Measurements from ENCODE around the gene OPCML. TPM values are rescaled to one million over a fixed set of nuclear protein-coding genes. Genes with fewer than 3 reads are reported as not detected.

OPCML gene
- total RNA-seq, 2 donors from 2014 or later, result under 0.01 TPM; not detected in 1

DNA sequence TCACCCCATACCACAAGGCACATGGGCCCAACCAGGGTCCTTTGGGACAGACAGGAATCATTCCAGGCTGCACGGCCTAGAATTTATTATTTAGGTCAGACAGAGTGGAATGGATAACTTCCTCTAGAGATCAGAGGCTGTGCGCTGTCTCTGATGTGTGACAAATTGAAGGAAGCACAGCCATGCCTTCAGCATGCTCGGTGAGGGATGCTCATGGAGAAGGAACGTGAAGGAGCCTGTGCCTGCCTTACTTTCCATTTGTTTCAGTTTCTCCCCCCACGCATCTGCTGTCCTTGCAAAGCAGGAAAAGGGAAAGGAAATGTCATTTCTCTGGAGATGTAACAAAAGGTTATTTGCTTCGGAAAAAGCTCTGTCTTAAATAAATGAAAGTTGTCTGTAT lies 644.1 kb downstream of the OPCML start:
- intact Hi-C loops (cut with DNase I), result no loop called here
- H3K27ac ChIP-seq, result no peak overlapping the region
- DNase-seq, result no peak
- TF ChIP-seq CTCF (IDR thresholded peaks at IDR 0.05), result no peak
- TF ChIP-seq POLR2A (IDR thresholded peaks at IDR 0.05), result no peak
- H3K4me3 ChIP-seq, result no peak overlapping the region
- WGBS, 2 donors, result 66 to 67% methylated on average over 6 of the region's 6 CpGs
- ATAC-seq, result no peak
- no peaks in the 10 kb centered on the region for H3K4me1 ChIP-seq
- H3K36me3 ChIP-seq (replicated peaks in 1 of 2; ENCODE audit: insufficient read depth in 1 of 2, low read depth in 2 of 2), result no peaks in the 10 kb centered on the region
- H3K27me3 ChIP-seq, result no peaks in the 10 kb centered on the region
- no peaks in the 10 kb centered on the region for H3K9me3 ChIP-seq

DNA sequence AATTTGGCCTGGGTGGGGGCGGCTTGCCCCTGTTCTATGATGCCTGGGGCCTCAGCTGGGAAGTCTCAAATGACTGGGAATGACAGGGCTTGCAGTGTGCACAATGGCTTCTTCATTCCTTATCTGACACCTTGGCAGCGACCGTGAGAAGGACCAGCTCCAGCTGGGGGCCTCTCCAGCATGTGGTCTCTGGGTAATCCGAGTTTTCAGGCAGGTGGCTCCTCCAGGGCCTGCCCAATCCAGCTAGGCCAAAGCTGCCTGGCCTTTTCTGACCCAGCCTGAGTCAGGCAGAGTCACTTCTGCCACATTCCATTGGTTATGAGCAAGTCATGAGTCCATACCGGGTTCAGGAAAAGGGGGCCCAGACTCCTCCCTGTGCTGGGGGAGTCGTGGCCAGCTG lies 646.0 kb downstream of the OPCML start:
- Histone ChIP-seq H3K27me3 (no peaks in the 10 kb centered on the region), H3K36me3 (replicated peaks in 1 of 2; ENCODE audit: insufficient read depth in 1 of 2, low read depth in 2 of 2) (no peaks in the 10 kb centered on the region), H3K27ac (no peak overlapping the region), H3K9me3 (no peaks in the 10 kb centered on the region), H3K4me3 (no peak overlapping the region), H3K4me1 (no peaks in the 10 kb centered on the region)
- TF ChIP-seq CTCF (IDR thresholded peaks at IDR 0.05) (no peak), POLR2A (IDR thresholded peaks at IDR 0.05) (no peak)
- 42 to 48% methylated on average over 4 to 6 of the region's 6 CpGs for WGBS, 2 donors
- ATAC-seq (no peak), DNase-seq (no peak)
- intact Hi-C loops (cut with DNase I), result no loop called here

- no peak for ATAC-seq
Measured at GRCh38 chr11:132883241-132883640, 649.1 kb downstream of the OPCML start.

GRCh38 chr11:132881622-132882021 lies 650.7 kb downstream of the OPCML start:
- Histone ChIP-seq H3K4me3 (no peak overlapping the region), H3K4me1 (no peaks in the 10 kb centered on the region), H3K9me3 (no peaks in the 10 kb centered on the region), H3K27me3 (no peaks in the 10 kb centered on the region), H3K36me3 (replicated peaks in 1 of 2; ENCODE audit: insufficient read depth in 1 of 2, low read depth in 2 of 2) (no peaks in the 10 kb centered on the region), H3K27ac (no peak overlapping the region)
- DNase-seq (no peak), ATAC-seq (no peak)
- intact Hi-C loops (cut with DNase I), result no loop called here
- whole genome bisulfite sequencing, 2 donors, result 54 to 69% methylated on average over 3 of the region's 3 CpGs
- TF ChIP-seq POLR2A (IDR thresholded peaks at IDR 0.05) (no peak), CTCF (IDR thresholded peaks at IDR 0.05) (no peak)

More at GRCh38 chr11:132883241-132883640, 649.1 kb downstream of the OPCML start:
- Histone ChIP-seq H3K4me1 (no peaks in the 10 kb centered on the region), H3K27ac (no peak overlapping the region), H3K36me3 (replicated peaks in 1 of 2; ENCODE audit: insufficient read depth in 1 of 2, low read depth in 2 of 2) (no peaks in the 10 kb centered on the region), H3K9me3 (no peaks in the 10 kb centered on the region), H3K4me3 (no peak overlapping the region), H3K27me3 (no peaks in the 10 kb centered on the region)
- TF ChIP-seq POLR2A (IDR thresholded peaks at IDR 0.05), result no peak
- no peak for TF ChIP-seq CTCF (IDR thresholded peaks at IDR 0.05)
- intact Hi-C loops (cut with DNase I), result no loop called here
- 56 to 68% methylated on average over 3 of the region's 3 CpGs for WGBS, 2 donors
- no peak for DNase-seq

DNA sequence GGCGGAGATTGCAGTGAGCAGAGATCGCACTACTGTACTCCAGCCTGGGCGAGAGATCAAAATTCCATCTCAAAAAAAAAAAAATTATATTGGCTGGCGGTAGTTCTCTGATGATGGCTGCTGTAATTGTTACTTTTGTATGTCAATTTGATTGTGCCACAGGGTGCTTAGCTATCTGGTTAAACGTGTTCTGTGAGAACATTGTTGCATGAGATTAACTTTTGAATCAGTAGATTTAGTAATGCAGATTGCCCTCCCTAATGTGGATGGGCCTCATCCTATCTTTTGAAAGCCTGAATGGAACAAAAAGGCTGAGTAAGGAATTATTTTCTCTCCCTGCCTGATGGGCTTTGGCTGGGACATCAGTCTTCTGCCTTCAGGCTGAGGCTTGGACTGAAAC lies 654.2 kb downstream of the OPCML start:
- no peak overlapping the region for H3K4me3 ChIP-seq
- no peak for TF ChIP-seq CTCF (IDR thresholded peaks at IDR 0.05)
- TF ChIP-seq POLR2A (IDR thresholded peaks at IDR 0.05), result no peak

More for the DNA sequence above, 654.2 kb downstream of the OPCML start:
- Histone ChIP-seq H3K27me3 (no peaks in the 10 kb centered on the region), H3K9me3 (no peaks in the 10 kb centered on the region), H3K4me1 (no peaks in the 10 kb centered on the region), H3K36me3 (replicated peaks in 1 of 2; ENCODE audit: insufficient read depth in 1 of 2, low read depth in 2 of 2) (no peaks in the 10 kb centered on the region), H3K27ac (no peak overlapping the region)
- 77 to 79% methylated on average over 5 of the region's 5 CpGs for WGBS, 2 donors
- intact Hi-C loops (cut with DNase I), result no loop called here
- ATAC-seq (no peak), DNase-seq (no peak)
